ENCODE results near the gene ACR. TPM values are rescaled to one million over a fixed set of nuclear protein-coding genes. Genes with fewer than 3 reads are reported as not detected.

Gene ACR
- total and polyA plus RNA-seq, 2 of the 13 experiments (the other 11 are each of a cell fraction or from before 2014, with no cell fraction given), result 0.15 TPM; not detected in 1

DNA sequence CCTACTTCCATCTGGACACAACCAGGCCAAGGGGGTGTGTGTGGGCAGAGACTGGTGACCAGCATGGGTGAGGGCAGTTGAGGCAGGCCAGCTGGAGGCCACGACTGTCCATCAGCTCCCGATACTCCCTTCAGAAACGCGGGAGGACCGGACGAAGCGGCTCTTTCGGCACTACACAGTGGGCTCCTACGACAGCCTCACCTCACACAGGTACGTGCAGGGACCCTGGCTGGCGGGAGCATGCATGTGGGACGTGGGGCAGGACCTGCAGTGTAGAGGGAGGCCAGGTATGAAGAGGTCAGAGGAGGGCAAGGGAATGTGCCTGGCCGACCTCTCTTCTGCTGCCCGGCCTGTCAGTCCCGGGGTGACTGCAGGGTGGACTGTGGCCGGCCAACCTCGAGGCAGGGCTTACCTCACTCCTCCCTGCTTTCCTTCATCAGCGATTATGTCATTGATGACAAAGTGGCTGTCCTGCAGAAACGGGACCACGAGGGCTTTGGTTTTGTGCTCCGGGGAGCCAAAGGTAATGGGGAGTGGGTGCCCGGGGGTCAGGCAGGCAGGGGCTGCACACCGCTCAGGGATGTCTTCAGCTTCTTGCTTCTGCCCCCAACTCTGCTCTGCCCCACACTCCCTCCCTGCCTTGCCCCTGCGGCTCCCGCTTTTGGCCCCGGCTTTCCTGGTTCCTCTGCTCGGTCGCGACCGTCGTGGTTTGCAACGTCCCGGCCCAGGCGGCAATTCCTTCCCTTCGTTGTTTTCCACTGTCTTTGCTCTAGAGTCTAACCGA, 34.1 kb upstream of the ACR start (continued):
- TF ChIP-seq RELA (CRISPR knock-in tag; IDR thresholded peaks at IDR 0.05) (no peak), U2AF2 (IDR thresholded peaks at IDR 0.05; ENCODE audit: low read depth, low read length) (no peak), ZNF292 (CRISPR knock-in tag; IDR thresholded peaks at IDR 0.05; ENCODE audit: borderline replicate concordance, low read depth) (no peak), ZNF547 (CRISPR knock-in tag; IDR thresholded peaks at IDR 0.05) (no peak), ZNF354B (CRISPR knock-in tag; IDR thresholded peaks at IDR 0.05) (no peak), NONO (IDR thresholded peaks at IDR 0.05) (no peak), NONO (CRISPR knock-in tag; conservative IDR thresholded peaks at IDR 0.05) (no peak), ZNF207 (IDR thresholded peaks at IDR 0.05; ENCODE audit: borderline replicate concordance) (no peak), POLR2G (IDR thresholded peaks at IDR 0.05; ENCODE audit: low read depth, low read length) (no peak), ZSCAN25 (CRISPR knock-in tag; IDR thresholded peaks at IDR 0.05) (no peak), ZNF180 (CRISPR knock-in tag; IDR thresholded peaks at IDR 0.05; ENCODE audit: borderline replicate concordance, low read depth) (no peak)
- TF ChIP-seq, protein P1, sequence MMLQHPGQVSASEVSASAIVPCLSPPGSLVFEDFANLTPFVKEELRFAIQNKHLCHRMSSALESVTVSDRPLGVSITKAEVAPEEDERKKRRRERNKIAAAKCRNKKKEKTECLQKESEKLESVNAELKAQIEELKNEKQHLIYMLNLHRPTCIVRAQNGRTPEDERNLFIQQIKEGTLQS (CRISPR knock-in tag; IDR thresholded peaks at IDR 0.05), result no peak

GRCh38 chr22:50704510-50705218, 33.3 kb upstream of the ACR start:
- POLR2A ChIA-PET, result no interaction called here
- no peak for ATAC-seq
- Histone ChIP-seq H3K4me2 (ENCODE audit: low read depth, low read length) (no peak overlapping the region), H3K9me3 (ENCODE audit: low read length) (no peaks in the 10 kb centered on the region), H3K27me3 (ENCODE audit: control insufficient read depth in 1 of 2, insufficient read depth in 2 of 2, low read length in 2 of 2) (no peaks in the 10 kb centered on the region), H2AFZ (ENCODE audit: low read length) (no peak overlapping the region), H3K9ac (ENCODE audit: insufficient read depth, low read depth, low read length) (no peak overlapping the region), H3K4me3 (replicated peaks in 1 of 3; ENCODE audit: insufficient read depth in 1 of 3, low read depth in 2 of 3, low read length in 3 of 3) (no peak overlapping the region), H3K36me3 (replicated peaks in 1 of 2; ENCODE audit: control insufficient read depth in 1 of 2, insufficient read depth in 2 of 2, low read length in 2 of 2) (peaks cover 13 to 39% of the 10 kb centered on the region in 2 experiments), H3K4me1 (ENCODE audit: insufficient read depth, low read length) (peaks cover 29% of the 10 kb centered on the region), H3K79me2 (ENCODE audit: insufficient read depth, low read length) (peaks cover 26% of the 10 kb centered on the region), H4K20me1 (ENCODE audit: insufficient read depth, low read length) (no peaks in the 10 kb centered on the region), H3K27ac (ENCODE audit: extremely low read length, insufficient read depth, low read length) (no peak overlapping the region)
- intact Hi-C loops (cut with micrococcal nuclease; ENCODE audit: unreplicated experiment) (no loop called here), in situ Hi-C loops (cut with HindIII; ENCODE audit: extremely low pct_ligation_motif_present, low pct_unique_long_range_greater_than_20kb) (no loop called here)
- no peak for DNase-seq (ENCODE audit: low spot score)
- no TSS peak for BruUV-seq (replicated peaks)
- FAIRE-seq, result no peak
- WGBS (ENCODE audit: low lambda C conversion rate), result 94% methylated on average over 30 of the region's 37 CpGs
- CTCF ChIA-PET (ENCODE audit: low intra/inter-chr PET ratio, low total read pairs), result no interaction called here
- TF ChIP-seq ZNF546 (CRISPR knock-in tag; conservative IDR thresholded peaks at IDR 0.05) (no peak), RARA (CRISPR knock-in tag; IDR thresholded peaks at IDR 0.05) (no peak), AGO2 (optimal IDR thresholded peaks at IDR 0.05; ENCODE audit: low read depth, low read length) (no peak), MAZ (IDR thresholded peaks at IDR 0.05; ENCODE audit: borderline replicate concordance, low read depth, low read length) (no peak), MAZ (CRISPR knock-in tag; IDR thresholded peaks at IDR 0.05; ENCODE audit: low read depth) (no peak), ZNF7 (CRISPR knock-in tag; IDR thresholded peaks at IDR 0.05) (no peak)
- TF ChIP-seq, protein P2, sequence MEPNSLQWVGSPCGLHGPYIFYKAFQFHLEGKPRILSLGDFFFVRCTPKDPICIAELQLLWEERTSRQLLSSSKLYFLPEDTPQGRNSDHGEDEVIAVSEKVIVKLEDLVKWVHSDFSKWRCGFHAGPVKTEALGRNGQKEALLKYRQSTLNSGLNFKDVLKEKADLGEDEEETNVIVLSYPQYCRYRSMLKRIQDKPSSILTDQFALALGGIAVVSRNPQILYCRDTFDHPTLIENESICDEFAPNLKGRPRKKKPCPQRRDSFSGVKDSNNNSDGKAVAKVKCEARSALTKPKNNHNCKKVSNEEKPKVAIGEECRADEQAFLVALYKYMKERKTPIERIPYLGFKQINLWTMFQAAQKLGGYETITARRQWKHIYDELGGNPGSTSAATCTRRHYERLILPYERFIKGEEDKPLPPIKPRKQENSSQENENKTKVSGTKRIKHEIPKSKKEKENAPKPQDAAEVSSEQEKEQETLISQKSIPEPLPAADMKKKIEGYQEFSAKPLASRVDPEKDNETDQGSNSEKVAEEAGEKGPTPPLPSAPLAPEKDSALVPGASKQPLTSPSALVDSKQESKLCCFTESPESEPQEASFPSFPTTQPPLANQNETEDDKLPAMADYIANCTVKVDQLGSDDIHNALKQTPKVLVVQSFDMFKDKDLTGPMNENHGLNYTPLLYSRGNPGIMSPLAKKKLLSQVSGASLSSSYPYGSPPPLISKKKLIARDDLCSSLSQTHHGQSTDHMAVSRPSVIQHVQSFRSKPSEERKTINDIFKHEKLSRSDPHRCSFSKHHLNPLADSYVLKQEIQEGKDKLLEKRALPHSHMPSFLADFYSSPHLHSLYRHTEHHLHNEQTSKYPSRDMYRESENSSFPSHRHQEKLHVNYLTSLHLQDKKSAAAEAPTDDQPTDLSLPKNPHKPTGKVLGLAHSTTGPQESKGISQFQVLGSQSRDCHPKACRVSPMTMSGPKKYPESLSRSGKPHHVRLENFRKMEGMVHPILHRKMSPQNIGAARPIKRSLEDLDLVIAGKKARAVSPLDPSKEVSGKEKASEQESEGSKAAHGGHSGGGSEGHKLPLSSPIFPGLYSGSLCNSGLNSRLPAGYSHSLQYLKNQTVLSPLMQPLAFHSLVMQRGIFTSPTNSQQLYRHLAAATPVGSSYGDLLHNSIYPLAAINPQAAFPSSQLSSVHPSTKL (CRISPR knock-in tag; IDR thresholded peaks at IDR 0.05), result no peak

All from HepG2 (cell line).